GM23338 (cell line): Measurements from ENCODE around the gene SEL1L3.

Source experiments
- CTCF ChIP-seq, 2 experiments: fragments of 200-600 bp in 1 of 2; sonication (generic) in 1 of 2; conservative IDR thresholded peaks; 2 replicates each; pipeline versions ENCODE4 v1.5.1 to v1.6.1; 2016 to 2017; ENCODE audit warnings: antibody characterized with exemption in 2 of 2, low read depth in 2 of 2, mild to moderate bottlenecking in 2 of 2, moderate library complexity in 1 of 2
- EZH2 ChIP-seq: fragments of 200-600 bp; sonication (generic); IDR thresholded peaks from one replicate; pipeline ENCODE4 v1.8.0; 2017; ENCODE audit warnings: antibody characterized with exemption, mild to moderate bottlenecking, low read depth; ENCODE audit not compliant: unreplicated experiment
- EZH2phosphoT487 ChIP-seq: fragments of 200-600 bp; sonication (generic); IDR thresholded peaks from one replicate; pipeline ENCODE4 v1.8.1; 2018; ENCODE audit warnings: antibody characterized with exemption; ENCODE audit not compliant: unreplicated experiment
- ZNF331 ChIP-seq: fragments of 250-450 bp; sonication (Bioruptor Pico); IDR thresholded peaks from 2 replicates; pipeline ENCODE4 v1.5.0; 2020; ENCODE audit warnings: low read depth, mild to moderate bottlenecking, moderate library complexity

DNA sequence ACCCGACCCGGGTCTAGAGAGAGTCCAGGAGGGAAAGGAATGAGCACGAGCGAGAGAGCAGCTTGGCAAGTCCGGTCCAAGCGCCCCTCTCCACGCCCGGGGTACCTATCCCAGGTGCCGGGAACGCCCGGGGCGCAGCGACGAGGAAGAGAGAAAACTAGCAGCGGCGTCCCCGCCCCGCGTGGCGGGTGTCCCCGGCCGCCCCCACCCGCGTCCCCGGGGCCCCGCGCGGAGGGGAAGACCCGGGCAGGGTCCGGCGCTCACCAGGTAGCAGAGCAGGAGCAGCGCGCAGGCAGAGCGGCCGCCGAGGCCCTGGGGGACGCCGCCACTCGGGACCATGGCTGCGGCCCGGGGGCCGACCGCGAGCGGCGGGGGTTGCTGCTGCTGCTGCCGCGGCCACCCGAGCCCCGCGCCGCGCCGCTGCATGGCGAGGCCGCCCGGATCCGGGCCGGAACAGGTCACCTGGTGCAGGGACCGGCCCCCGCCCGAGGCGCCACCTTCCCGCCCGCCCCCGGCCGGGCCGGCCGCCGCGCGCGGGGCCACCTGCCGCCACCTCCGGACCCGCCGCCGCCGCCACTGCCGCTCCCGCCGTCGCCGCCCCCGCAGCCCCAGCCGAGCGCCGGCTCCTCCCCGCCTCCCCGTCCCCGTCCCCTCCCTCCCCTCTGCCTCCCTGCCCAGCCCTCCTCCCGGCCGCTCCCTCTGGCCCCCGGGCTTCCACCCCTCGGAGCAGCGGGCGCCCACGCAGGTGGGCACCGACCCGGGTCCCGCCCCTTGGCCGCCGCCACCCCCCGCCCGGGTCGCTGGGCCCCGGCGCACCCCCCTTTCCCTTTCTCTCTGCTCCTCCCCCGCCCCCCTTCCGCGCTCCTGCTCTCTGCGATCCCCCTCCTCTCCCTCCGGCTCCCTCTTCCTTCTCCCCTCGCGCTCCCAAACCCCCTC is at the start of gene SEL1L3:
- TF ChIP-seq CTCF (conservative IDR thresholded peaks at IDR 0.05; ENCODE audit: low read depth in 2 of 2): no peak
- no peak for TF ChIP-seq EZH2
- TF ChIP-seq EZH2phosphoT487: no peak
- no peak for TF ChIP-seq ZNF331
